GM21526 (cell line): ENCODE measurements around the gene TDRD5.
A peak's percentile ranks its signal among the peaks of the same experiment; 100 is the strongest.
"Not testable (repeated sequence)": the region's sequence is repeated elsewhere in the genome, so short reads cannot be mapped to it uniquely, and the experiment has no call there.

Source experiments
- ATAC-seq: cut with Tn5 transposase; IDR thresholded peaks from one replicate; pipeline ENCODE4 v1.9.1; 2021; ENCODE audit warnings: moderate library complexity; ENCODE audit not compliant: unreplicated experiment, low FRiP score

TDRD5 gene

DNA sequence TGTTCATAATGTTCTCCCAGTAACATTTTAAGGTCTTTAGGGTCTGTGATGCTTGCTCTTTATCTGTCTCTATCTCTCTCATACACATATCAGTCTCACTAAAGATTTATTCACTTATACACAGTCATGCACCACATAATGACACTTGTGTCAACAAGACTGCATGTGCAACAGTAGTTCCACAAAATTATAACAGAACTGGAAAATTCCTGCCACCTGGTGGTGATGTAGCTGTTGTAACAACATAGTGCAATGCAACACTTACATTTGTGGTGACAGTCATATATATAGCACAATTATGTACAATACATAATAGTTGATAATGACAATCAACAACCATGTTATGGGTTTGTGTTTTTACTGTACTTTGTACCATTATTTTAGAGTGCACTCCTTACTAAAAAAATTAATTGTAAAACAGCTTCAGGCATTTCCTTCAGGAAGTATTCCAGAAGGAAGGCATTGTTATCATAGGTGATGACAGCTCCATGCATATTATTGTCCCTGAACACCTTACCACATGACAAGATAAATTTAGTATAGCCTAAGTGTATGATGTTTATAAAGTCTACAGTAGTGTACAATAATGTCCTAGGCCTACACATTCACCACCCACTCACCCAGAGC is 8.1 kb downstream of the TDRD5 start:
- ATAC-seq: no peak

DNA sequence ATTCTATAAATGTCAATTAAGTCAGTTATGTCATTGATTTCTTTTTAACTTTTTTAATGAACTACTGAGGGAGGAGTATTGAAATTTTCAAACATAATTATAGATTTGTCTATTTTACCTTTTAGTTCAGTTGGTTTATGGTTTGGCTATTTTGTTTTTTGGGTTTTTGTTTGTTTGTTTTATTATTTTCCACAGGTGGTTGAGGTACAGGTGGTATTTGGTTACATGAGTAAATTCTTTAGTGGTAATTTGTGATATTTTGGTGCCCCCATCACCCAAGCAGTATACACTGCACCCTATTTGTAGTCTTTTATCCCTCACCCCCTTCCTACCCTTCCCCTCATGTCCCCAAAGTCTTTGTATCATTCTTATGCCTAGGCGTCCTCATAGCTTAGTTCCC is 9.5 kb downstream of the TDRD5 start:
- ATAC-seq: no peak

DNA sequence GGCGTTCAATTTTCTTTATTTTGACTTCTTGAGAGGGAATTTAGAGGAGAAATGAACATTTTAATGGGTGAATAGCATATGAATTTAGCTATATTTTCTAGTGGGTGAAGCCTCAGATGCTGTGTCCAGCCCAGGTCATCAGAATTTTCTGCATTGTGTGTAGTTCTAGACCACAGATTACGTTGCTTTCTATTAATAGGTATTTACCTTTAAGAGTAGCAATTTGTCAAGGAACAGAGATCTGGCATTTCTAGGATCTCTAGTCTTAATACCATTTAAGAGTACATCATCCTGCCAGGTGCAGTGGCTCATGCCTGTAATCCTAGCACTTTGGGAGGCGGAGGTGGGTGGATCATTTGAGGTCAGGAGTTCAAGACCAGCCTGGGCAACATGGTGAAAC is 20.7 kb downstream of the TDRD5 start:
- no peak for ATAC-seq

DNA sequence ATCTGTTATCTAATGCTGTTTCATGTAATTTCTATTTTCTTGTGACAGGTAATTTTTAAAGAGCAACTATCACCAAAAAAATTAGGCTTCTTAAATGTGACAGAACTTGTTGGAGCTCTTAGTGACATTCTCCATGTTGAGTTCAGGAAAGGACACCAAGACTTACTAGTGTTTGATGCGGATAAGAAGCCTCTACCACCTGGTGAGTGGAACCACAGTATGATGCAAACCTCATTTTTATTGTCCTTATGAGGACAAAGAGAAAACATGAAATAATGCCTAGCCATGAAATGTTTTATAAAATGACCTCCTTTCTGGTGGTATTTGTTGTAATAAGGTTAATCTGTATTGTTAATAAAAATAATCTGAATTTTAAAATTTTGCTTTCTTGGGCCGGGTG is 39.1 kb downstream of the TDRD5 start:
- no peak for ATAC-seq

DNA sequence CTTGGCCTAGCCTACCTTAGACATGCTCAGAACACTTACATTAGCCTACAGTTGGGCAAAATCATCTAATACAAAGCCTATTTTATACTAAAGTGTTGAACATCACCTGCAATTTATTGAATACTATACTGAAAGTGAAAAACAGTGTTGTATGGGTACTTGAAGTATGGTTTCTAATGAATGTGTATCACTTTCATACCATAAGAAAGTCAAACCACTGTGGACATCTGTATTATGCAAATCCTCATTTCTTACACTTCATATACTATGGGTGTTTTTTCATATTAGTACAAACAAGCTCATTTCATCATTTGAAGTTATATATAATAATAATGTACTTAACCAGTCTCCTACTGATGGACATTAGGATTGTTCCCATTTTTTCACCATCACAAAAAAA is 41.2 kb downstream of the TDRD5 start:
- peak; percentile 90 for ATAC-seq

GRCh38 chr1:179637211-179637860 is 45.7 kb downstream of the TDRD5 start:
- no peak for ATAC-seq

- ATAC-seq: no peak
Observed at GRCh38 chr1:179661018-179661417, 69.4 kb downstream of the TDRD5 start.

GRCh38 chr1:179663810-179664209 is 72.2 kb downstream of the TDRD5 start:
- no peak for ATAC-seq

GRCh38 chr1:179677882-179678281 is 86.2 kb downstream of the TDRD5 start:
- no peak for ATAC-seq

DNA sequence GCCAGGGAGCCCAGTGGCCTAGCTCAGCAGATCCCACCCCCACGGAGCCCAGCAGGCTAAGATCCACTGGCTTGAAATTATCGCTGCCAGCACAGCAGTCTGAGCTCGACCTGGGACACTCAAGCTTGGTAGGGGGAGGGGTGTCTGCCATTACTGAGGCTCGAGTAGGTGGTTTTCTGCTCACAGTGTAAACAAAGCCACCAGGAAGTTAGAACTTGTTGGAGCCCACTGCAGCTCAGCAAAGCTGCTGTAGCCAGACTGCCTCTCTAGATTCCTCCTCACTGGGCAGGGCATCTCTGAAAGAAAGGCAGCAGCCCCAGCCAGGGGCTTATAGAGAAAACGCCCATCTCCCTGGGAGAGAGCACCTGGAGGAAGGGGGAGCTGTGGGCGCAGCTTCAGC is 102.9 kb downstream of the TDRD5 start:
- ATAC-seq: not testable (repeated sequence)

- no peak for ATAC-seq
Observed at GRCh38 chr1:179702946-179703539, 111.4 kb downstream of the TDRD5 start.

GRCh38 chr1:179706339-179706941 is 114.8 kb downstream of the TDRD5 start:
- ATAC-seq: no peak

DNA sequence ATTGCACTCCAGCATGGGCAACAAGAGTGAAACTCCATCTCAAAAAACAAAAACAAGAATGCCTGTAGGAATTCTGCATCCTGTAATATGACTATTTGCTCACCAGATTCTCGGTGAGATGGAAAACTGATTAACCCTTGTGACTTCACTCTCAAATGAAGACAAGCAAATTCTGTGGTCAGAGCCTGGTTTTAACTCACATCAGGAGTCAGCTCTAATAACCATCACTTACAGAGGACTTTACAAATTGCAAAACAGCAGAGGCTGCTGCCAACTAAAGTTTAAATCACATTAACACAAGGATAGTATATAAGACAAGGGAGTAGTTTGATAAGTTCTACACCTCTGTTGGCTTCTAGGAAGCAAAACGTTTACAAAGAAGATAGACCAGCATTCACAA is 115.8 kb downstream of the TDRD5 start:
- no peak for ATAC-seq

DNA sequence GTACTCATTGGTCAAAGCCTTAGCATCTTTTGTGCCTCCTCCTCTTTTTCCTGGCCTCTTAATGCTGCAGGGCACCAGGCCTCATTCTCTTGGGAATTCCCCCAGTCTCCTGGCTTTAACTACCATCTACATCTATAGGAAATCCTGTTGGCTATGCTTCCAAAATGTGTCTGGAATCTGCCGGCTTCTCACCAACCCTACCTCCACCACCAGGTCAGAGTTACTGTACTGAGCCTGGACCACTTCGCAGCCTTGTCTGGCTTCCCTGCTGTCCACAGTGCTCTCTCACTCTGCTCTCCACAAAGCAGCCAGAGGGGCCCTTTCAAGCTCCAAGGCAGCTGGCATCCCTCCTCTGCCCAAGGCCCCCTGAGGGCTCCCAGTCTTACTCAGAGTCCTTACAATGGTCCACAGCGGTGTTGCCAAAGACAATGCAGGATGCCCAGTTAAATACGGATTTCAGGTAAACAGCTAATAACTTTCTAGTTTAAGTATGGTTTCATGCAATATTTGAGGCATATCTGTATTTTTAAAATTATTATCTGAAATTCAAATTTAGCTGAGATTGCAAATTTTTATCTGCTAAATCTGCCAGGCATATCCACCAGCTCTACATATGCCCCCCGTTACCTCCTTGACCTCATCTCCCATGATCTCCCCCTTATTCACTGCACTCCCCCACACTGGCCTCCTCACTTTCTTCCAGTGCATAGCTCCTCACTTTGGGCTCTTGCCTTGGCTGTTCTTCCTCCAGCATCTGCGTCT is 117.0 kb downstream of the TDRD5 start:
- ATAC-seq: no peak

GRCh38 chr1:179709841-179710329 is 118.3 kb downstream of the TDRD5 start:
- peak; percentile 76 for ATAC-seq

- no peak for ATAC-seq
Observed at GRCh38 chr1:179714159-179714558, 122.5 kb downstream of the TDRD5 start.

DNA sequence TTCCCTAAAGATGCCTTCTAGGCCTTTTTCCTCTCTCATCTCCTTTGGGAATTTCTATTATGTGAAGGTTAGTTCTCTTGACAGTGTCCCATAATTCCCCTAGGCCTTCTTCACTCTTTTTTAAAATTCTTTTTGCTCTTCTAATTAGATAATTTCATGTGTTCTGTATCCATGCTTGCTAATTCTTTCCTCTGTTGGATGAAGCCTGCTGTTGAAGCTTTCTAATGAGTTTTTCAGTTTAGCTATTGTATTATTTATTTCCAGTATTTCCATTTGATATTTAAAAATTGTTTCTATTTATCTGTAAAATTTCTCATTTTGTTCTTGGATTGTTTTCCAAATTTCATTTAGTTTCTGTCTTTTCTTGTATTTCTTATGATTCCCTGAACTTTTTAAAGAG is 123.0 kb downstream of the TDRD5 start:
- ATAC-seq: no peak

GRCh38 chr1:179719272-179719671 is 127.6 kb downstream of the TDRD5 start:
- no peak for ATAC-seq

DNA sequence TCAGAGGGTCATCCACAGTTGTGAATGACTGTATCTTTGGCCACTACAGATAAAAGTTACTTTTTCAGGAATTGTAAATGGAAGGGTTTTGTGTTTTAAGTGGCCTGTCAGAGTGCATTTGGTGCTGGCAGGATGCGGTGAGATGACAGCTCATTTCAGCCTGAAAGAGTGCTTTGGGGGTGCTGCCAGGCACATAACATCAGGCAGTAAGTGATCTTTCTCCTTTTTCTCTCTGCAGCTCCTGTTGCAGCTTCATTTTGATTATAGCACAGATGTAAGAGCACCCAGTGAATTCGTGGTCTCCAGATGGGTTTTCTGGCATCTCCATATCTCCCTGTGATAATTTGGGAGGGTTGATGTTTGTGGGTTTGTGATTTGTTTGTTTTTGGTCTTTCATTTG is 136.6 kb downstream of the TDRD5 start:
- no peak for ATAC-seq

GRCh38 chr1:179729881-179730280 is 138.2 kb downstream of the TDRD5 start:
- no peak for ATAC-seq

DNA sequence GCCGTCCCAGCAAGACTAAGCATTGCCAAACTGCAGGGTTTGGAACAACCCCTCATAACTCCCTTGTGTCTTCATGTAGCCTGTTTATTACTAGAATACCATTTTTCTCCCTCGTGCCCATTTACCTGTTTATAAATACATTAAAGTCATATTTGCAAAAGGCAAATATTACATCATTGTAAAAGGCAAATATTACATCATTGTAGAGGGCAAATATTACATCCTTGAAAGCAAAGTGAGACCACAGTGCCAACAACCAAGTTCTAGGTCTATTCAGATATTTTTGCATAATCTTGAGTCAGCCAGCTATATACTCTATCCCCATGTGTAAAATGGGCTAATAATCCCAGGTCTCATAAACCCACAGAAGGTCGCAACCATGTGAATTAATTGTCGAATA is 140.0 kb downstream of the TDRD5 start:
- no peak for ATAC-seq
